Measurements from ENCODE around the gene NPAP1.
"Not testable (repeated sequence)": the region's sequence is repeated elsewhere in the genome, so short reads cannot be mapped to it uniquely, and the experiment has no call there.

NPAP1 gene, protein sequence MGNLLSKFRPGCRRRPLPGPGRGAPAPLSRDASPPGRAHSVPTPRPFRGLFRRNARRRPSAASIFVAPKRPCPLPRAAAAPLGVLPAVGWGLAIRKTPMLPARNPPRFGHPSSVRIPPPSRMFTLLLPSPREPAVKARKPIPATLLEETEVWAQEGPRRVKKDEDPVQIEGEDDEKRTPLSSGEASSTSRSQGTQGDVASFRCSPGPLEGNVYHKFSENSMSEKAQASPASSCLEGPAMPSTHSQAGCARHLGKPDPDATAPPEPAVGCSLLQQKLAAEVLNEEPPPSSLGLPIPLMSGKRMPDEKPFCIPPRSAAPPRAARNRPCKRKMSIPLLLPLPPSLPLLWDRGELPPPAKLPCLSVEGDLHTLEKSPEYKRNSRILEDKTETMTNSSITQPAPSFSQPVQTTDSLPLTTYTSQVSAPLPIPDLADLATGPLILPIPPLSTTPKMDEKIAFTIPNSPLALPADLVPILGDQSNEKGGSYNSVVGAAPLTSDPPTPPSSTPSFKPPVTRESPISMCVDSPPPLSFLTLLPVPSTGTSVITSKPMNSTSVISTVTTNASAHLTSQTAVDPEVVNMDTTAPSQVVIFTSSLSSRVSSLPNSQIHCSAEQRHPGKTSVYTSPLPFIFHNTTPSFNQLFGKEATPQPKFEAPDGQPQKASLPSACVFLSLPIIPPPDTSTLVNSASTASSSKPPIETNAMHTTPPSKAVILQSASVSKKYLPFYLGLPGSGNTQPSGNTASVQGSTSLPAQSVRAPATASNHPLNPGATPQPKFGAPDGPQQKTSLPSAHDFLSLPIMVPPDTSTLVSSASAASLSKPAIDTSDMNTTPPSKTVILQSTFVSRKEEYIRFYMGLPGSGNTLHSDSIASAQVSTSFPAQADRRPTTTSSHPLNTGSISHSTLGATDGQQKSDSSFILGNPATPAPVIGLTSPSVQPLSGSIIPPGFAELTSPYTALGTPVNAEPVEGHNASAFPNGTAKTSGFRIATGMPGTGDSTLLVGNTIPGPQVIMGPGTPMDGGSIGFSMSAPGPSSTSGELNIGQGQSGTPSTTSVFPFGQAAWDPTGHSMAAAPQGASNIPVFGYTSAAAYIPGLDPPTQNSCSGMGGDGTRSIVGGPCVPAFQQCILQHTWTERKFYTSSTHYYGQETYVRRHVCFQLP

DNA sequence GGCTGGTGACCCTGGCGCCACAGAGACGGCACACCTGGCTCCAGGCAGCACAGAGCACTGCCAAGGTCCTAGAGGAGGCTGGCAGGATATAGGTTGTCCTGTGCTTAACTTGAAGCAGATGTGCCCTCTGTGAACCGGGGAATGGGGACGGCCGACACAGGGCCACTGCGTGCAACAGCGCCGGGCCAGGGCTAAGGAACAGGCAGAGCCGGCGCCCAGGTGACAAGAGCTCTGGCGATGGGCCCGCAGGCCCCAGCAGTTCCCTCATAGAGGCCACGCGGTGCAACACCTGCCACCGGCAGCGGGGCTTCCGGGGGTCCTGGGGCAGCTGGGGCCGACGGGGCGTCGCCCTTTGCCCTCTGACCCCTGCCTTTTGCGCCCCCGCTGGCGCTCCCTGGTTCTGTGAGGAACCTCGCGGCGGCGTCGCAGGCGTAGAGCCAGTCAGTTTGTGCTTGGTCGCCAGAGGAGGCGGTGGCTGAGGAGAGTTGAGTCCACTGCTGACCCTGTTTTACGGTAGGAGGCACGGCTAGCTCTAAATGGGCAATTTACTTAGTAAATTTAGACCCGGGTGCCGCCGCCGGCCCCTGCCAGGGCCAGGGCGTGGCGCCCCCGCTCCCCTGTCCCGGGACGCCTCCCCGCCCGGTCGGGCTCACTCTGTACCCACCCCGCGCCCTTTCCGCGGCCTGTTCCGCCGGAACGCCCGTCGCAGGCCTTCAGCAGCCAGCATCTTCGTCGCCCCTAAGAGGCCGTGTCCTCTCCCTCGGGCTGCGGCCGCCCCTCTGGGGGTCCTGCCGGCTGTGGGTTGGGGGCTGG, at the start of gene NPAP1:
Gene NPAP1 (plus strand): TSS at position 444 of the 813 bp plus-strand sequence. CDS start 93 bp downstream, at position 537.
- in situ Hi-C loops (cut with HindIII; ENCODE audit: low sequenced_read_pairs), result no loop called here

DNA sequence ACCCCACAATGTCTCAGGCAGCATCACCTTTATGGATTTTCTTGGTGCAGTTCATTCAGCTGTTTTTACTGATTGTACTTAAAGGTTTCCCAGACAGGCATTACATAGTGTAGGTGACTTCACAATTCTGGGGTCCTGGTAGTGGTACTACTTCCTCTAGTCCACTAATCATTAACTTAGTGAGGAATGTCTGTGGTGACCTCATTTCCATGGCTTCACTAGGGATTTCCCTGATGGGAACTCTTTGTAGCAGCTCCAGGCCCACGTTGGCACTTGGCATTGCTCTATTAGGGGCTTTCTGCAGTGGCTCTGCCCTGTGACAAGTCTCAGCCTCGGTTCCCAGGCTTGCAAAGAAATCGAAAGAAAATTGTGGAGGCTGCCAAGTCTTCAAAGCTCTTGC, 48.1 kb upstream of the NPAP1 start:
- in situ Hi-C loops (cut with HindIII; ENCODE audit: low sequenced_read_pairs), result no loop called here

DNA sequence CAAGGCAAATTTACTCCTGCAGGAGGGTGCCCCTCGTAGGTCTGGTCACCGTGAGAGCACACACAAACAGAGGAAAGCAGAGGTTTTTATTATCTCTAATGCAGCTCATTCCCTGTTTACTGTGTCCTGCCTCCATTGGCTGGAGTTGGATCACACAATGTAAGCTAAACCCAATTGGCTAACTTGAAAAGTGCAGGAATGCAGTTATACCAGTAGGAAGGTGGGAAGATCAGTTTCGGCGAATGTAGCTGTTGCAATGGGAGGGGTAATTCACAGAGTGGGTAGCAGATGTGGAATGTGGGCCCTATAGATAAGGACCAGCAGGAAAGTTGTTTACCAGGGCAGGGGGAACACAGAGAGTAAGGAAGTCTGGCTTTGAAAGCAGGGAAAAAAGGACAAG, 42.5 kb upstream of the NPAP1 start:
- in situ Hi-C loops (cut with HindIII; ENCODE audit: low sequenced_read_pairs), result no loop called here

DNA sequence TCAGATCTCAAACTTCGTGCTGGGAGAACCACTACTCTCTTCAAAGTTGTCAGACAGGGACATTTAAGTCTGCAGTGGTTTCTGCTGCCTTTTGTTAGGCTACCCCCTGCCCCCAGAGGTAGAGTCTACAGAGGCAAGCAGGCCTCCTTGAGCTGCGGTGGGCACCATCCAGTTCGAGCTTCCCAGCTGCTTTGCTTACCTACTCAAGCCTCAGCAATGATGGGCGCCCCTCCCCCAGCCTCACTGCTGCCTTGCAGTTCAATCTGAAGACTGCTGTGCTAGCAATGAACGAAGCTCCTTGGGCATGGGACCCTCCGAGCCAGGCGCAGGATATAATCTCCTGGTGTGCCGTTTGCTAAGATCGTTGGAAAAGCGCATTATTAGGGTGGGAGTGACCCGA, 36.2 kb upstream of the NPAP1 start:
- in situ Hi-C loops (cut with HindIII; ENCODE audit: low sequenced_read_pairs), result not testable (repeated sequence)

DNA sequence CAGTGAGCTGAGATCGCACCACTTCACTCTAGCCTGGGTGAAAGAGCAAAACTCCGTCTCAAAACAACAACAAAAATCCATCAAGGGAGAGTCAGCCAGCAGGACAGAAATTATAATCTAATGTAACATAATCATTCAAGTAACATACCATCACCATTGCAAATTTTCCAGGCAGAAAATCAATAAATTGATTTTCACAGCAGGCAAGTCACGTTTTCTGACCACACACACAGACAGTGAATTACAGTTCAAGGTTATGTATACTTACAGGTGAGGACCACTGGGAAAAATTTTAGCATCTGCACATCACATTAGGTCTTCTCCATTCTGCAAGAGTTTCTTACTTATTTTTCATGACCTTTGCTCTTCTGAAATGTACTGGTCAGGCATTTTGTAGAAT, 29.9 kb upstream of the NPAP1 start:
- in situ Hi-C loops (cut with HindIII; ENCODE audit: low sequenced_read_pairs), result no loop called here

DNA sequence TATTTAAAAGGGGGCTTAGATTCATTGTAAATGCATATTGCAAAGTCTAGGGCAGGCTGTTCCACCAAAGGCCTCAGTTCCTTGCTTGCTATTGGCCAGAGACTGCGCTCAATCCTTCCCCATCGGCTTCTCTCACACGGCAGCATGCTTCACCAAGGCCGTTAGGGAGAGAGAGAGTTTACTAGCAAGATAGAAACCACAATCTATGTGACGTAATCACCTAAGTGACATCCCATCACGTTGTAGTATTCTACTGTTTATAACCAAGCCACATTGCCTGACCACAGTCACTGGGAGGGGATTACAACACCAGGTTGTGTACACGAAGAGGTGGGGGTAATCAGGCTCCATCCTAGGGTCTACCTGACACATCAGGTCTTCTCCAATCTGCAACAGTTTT, 16.0 kb upstream of the NPAP1 start:
- in situ Hi-C loops (cut with HindIII; ENCODE audit: low sequenced_read_pairs), result no loop called here

DNA sequence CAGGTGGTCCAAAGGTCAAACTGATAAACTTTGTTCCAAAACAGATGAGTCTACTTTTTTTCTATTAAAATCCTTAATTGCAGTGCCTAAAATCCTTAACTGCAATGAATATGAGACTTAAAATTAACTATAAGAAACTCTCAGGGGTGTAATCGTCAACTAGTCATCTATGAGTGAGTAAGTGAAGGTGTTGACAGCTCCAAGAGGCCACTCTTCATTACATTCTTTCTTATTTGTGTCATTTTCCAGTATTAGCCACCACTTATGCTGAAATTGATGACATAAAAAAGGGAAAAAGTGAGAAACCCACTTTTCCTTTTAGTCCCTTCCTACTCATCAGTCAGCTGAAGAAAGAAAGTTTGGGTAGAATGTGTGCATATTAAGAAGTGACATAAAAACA, 12.6 kb upstream of the NPAP1 start:
- in situ Hi-C loops (cut with HindIII; ENCODE audit: low sequenced_read_pairs), result no loop called here

DNA sequence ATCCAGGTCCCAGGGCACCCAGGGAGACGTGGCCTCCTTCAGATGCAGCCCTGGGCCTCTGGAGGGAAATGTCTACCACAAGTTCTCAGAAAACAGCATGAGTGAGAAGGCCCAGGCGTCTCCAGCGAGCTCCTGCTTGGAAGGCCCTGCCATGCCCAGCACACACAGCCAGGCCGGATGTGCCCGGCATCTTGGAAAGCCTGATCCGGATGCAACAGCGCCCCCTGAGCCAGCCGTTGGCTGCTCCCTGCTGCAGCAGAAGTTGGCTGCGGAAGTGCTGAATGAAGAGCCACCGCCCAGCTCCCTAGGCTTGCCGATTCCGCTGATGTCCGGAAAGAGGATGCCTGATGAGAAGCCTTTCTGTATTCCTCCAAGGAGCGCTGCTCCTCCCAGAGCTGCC, 856 bp downstream of the NPAP1 start:
- in situ Hi-C loops (cut with HindIII; ENCODE audit: low sequenced_read_pairs), result no loop called here

DNA sequence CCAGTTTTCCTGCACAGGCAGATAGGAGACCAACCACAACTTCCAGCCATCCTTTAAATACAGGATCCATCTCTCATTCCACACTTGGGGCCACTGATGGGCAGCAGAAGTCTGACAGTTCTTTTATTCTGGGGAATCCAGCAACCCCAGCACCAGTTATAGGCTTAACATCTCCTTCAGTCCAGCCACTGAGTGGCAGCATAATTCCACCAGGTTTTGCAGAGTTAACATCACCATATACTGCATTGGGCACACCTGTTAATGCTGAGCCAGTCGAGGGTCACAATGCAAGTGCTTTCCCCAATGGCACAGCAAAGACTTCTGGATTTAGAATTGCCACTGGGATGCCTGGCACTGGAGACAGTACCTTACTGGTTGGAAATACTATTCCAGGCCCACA, 2.9 kb downstream of the NPAP1 start:
- in situ Hi-C loops (cut with HindIII; ENCODE audit: low sequenced_read_pairs), result no loop called here

DNA sequence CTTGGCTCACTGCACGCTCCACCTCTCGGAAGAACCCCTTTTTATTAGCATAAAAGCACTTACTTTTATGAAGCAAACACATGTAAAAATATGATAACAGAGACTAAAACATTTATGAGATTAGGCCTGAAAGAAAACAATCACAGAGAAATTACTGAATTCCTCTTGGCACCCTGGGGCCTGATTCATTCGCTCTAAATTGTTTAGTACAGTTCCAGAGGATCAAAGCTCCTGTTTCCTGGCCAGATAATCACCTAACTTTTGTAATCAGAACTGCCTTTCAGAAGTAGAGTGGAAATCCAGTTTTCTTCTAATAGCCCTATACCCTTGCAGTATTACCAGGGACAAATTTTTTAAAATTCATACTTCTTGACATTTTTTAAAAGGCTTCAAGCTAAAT, 6.4 kb downstream of the NPAP1 start:
- in situ Hi-C loops (cut with HindIII; ENCODE audit: low sequenced_read_pairs), result no loop called here

DNA sequence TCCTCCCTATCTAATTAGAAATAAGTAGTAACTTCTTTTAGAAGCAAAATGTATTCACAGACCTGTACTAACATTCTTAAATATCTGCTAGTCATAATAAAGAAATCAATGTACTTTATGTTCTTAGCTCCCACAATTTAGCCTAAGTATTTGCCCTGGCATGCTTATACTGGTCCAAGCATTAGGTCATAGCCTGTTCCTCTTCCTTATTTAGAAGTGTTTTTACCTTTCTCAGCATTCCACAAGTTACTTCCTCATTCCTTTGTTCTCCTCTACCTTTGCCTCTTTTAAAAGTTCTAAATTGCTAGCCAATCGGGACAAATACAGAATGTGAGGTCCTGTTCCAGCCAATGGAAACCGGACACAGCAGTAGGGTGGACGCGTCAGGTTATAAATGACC, 7.3 kb downstream of the NPAP1 start:
- in situ Hi-C loops (cut with HindIII; ENCODE audit: low sequenced_read_pairs), result not testable (repeated sequence)

DNA sequence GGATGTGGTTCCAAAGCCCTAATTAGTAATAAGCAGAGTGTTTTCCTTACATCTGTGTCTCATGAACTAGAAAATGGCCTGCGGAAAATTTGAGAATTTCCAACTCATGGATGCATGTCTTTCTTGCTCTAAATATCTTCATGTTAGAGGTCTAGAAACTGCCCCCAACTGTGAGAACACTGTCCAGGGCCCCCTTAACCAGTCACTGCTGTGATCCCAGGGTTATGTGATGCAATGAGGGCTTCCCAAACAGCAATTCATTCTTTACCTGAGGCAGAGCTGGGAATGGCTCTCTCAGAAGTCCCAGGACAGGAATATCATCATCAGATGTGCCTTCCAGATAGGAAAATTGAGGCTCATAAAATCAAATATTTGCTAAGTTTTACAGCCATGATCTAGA, 8.2 kb downstream of the NPAP1 start:
- in situ Hi-C loops (cut with HindIII; ENCODE audit: low sequenced_read_pairs), result no loop called here

DNA sequence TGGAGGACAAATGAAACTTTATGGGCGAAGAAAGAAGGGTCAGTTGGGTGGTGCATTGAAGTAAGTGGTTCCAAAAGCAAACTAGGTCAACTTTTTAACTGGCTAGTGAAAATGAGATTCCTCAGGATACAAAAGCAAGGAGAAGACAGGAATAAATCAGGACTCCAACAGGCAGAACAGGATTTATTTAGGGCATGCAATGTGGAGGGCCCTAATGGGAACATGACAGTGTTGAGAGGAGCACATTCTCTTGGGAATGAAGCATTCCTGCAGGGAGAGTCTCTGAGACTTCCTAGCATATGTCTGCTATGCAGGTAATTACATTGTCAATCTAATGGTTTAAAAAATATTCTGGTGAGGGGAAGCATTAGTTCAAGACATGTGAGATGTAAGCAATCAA, 8.7 kb downstream of the NPAP1 start:
- in situ Hi-C loops (cut with HindIII; ENCODE audit: low sequenced_read_pairs), result no loop called here

DNA sequence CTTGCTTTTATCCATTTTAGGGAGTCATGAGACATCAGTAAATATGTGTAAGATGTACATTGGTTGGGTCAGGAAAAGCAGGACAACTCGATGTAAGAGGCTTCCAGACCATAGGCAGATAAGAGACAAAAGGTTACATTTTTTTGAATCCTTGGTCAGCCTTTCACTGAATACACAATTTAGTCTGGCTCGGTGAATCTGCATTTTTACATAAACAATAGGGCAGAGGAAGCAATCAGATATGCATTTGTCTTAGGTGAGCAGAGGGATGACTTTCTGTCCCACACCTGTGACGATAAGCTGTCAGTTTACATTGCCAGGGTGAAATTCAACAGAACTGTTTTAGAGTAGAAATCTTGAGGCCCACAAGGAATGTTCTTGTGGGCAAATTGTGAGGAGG, 20.6 kb downstream of the NPAP1 start:
- in situ Hi-C loops (cut with HindIII; ENCODE audit: low sequenced_read_pairs), result no loop called here

DNA sequence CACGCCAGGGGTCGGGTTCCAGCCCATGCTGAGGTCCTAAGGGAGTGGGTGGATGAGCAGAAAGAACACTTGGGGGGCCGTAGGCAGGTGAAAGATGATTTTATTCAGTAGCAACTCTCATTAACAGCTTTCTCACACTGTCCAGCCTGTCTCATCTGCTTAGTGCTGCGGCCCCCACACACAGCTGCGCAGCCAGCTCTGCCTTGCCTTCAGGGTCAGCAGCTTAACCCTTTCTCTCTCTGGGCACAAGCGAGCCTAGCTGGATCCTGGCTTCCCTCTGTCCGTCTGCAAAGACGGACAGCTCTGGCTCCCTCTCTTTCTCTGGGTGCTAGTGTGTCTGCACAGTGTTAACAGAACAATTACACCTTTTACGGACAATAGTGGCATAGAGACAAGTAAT, 21.3 kb downstream of the NPAP1 start:
- in situ Hi-C loops (cut with HindIII; ENCODE audit: low sequenced_read_pairs), result no loop called here

DNA sequence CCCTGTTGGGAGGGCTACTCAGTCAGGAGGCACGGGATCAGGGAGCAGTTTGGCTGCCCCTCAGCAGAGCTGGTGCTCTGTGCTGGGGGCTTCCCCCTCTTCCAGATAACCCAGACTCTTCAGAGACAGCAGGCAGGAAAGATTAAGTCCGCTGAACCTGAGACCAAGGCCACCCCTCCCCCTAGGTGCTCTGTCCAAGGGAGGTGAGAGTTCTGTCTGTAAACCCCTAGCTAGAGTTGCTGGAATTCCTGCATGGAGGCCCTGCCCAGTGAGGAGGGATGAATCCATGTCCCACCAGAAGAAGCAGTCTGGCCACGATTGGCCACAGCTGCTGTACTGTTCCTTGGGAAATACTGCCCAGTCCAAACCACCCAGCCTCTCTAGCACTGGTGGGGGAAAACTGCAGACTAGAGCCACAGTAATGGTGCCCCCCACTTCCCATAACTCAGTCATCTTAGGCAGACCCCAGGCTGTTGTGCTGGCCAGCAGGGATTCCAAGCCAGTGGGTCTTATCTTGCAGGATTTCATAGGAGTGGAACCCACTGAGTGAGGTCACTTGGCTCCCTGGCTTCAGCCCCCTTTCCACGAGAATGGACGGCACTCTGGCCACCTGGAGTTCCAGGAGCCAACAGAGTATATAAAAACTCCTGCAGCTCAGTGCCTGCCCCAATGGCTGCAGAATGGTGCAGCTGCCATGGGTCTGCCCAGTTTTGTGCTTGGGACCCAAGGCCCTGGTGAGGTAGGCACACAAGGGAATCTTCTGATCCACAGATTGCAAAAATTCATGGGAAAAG, 42.9 kb downstream of the NPAP1 start:
- in situ Hi-C loops (cut with HindIII; ENCODE audit: low sequenced_read_pairs), result no loop called here

DNA sequence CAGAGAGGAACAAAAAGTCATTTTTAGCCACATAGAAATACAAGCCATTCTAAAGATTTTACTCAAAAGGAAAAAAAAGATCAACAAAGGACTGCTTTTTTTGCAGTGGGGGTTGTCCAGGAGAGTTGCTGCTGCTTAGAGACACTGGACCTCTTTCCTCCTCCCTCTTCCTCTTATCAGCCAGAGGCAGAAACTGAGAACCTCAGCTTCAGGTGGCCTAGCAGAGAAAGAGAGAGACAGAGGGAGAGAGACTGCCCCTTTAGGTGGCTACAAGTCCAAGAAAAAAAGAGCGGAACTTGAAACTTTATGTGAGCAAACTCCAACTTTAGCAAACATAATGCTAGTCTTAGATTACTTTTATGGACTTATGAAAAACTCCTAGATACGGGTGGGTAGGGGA, 54.2 kb downstream of the NPAP1 start:
- in situ Hi-C loops (cut with HindIII; ENCODE audit: low sequenced_read_pairs), result no loop called here
